GM15510 (cell line): ENCODE results near the gene DIP2B.

Source experiments
- POLR2A ChIP-seq: IDR thresholded peaks from 3 replicates; pipeline ENCODE4 v1.6.1; 2011; ENCODE audit warnings: borderline replicate concordance; ENCODE audit not compliant: insufficient read length; ENCODE audit errors: extremely low read depth

Gene DIP2B

GRCh38 chr12:50504798-50505674 lies at the start of gene DIP2B:
Gene DIP2B, plus strand, starts transcription at chr12:50504985. Its CDS starts 156 bp downstream, at chr12:50505141.
- TF ChIP-seq POLR2A: peak; percentile 76

- TF ChIP-seq POLR2A: no peak
Measured at GRCh38 chr12:50458606-50459005, 46.2 kb upstream of the DIP2B start.

GRCh38 chr12:50467439-50467838 lies 37.3 kb upstream of the DIP2B start:
- no peak for TF ChIP-seq POLR2A

- no peak for TF ChIP-seq POLR2A
Measured at GRCh38 chr12:50477241-50477832, 27.4 kb upstream of the DIP2B start.

- TF ChIP-seq POLR2A: no peak
Measured at GRCh38 chr12:50482571-50482970, 22.2 kb upstream of the DIP2B start.

GRCh38 chr12:50483488-50483887 lies 21.3 kb upstream of the DIP2B start:
- TF ChIP-seq POLR2A: no peak

- TF ChIP-seq POLR2A: no peak
Measured at GRCh38 chr12:50488801-50489200, 16.0 kb upstream of the DIP2B start.

- no peak for TF ChIP-seq POLR2A
Measured at GRCh38 chr12:50505675-50506530, 1.1 kb downstream of the DIP2B start.

- TF ChIP-seq POLR2A: no peak
Measured at GRCh38 chr12:50506753-50507473, 2.1 kb downstream of the DIP2B start.

- no peak for TF ChIP-seq POLR2A
Measured at GRCh38 chr12:50507474-50507838, 2.7 kb downstream of the DIP2B start.

- TF ChIP-seq POLR2A: no peak
Measured at GRCh38 chr12:50507930-50508329, 3.1 kb downstream of the DIP2B start.

- TF ChIP-seq POLR2A: no peak
Measured at GRCh38 chr12:50508414-50508813, 3.6 kb downstream of the DIP2B start.

- no peak for TF ChIP-seq POLR2A
Measured at GRCh38 chr12:50508970-50509663, 4.3 kb downstream of the DIP2B start.
